GM19240 (cell line): ENCODE results near the gene SCRN1.

ENCODE experiments used
- DNase-seq: peaks from one replicate; pipeline ENCODE4 v3.0.0; 2011; ENCODE audit warnings: low spot score; ENCODE audit not compliant: insufficient read length

The SCRN1 gene

GRCh38 chr7:29989257-29989995, at the start of gene SCRN1:
TSS of gene SCRN1 (minus strand) at chr7:29989801. CDS start at chr7:29969067, 20,734 bp downstream.
- peak; percentile 23 for DNase-seq

- DNase-seq: no peak
Observed at GRCh38 chr7:30038196-30038980, 48.8 kb upstream of the SCRN1 start.

GRCh38 chr7:30036220-30036619, 46.6 kb upstream of the SCRN1 start:
- no peak for DNase-seq

- DNase-seq: no peak
Observed at GRCh38 chr7:30034501-30034900, 44.9 kb upstream of the SCRN1 start.

- no peak for DNase-seq
Observed at GRCh38 chr7:30032310-30033125, 42.9 kb upstream of the SCRN1 start.

- no peak for DNase-seq
Observed at GRCh38 chr7:30029696-30030095, 40.1 kb upstream of the SCRN1 start.

- no peak for DNase-seq
Observed at GRCh38 chr7:30028749-30029635, 39.4 kb upstream of the SCRN1 start.

GRCh38 chr7:30028216-30028748, 38.7 kb upstream of the SCRN1 start, which contains the start of gene PLEKHA8:
TSS of gene PLEKHA8 (plus strand) at chr7:30028412. CDS start at chr7:30028763, 351 bp downstream.
- DNase-seq: peak; percentile 43

GRCh38 chr7:30027740-30028215, 38.2 kb upstream of the SCRN1 start:
- no peak for DNase-seq

GRCh38 chr7:30027065-30027456, 37.5 kb upstream of the SCRN1 start:
- no peak for DNase-seq

GRCh38 chr7:30026229-30027064, 36.8 kb upstream of the SCRN1 start, which contains the start of gene FKBP14:
TSS of gene FKBP14 (minus strand) at chr7:30026702. CDS start at chr7:30026508, 194 bp downstream.
- DNase-seq: peak; percentile 75

- DNase-seq: no peak
Observed at GRCh38 chr7:30023524-30023923, 33.9 kb upstream of the SCRN1 start.

GRCh38 chr7:30022991-30023390, 33.4 kb upstream of the SCRN1 start:
- DNase-seq: no peak

- DNase-seq: no peak
Observed at GRCh38 chr7:30020535-30020934, 30.9 kb upstream of the SCRN1 start.

- DNase-seq: no peak
Observed at GRCh38 chr7:30019960-30020359, 30.4 kb upstream of the SCRN1 start.

- DNase-seq: no peak
Observed at GRCh38 chr7:30019387-30019786, 29.8 kb upstream of the SCRN1 start.

GRCh38 chr7:30018451-30018850, 28.9 kb upstream of the SCRN1 start:
- no peak for DNase-seq

GRCh38 chr7:30012757-30013156, 23.2 kb upstream of the SCRN1 start:
- no peak for DNase-seq

GRCh38 chr7:30010021-30010420, 20.4 kb upstream of the SCRN1 start:
- DNase-seq: no peak
